Sigmoid colon (tissue), 7 donors: ENCODE data around the gene TP53BP2. TPM values are rescaled to one million over a fixed set of nuclear protein-coding genes. Genes with fewer than 3 reads are reported as not detected.

Experiments used
- DNase-seq: peaks from one replicate; pipeline ENCODE4 v3.0.0-alpha.2; 2019
- H3K27ac ChIP-seq, 4 donors: fragments of 200-600 bp; sonication (generic); one replicate each; pipeline ENCODE4 v1.5.1; 2016 to 2019; ENCODE audit warnings: mild to moderate bottlenecking in 1 of 4
- H3K27me3 ChIP-seq, 3 donors: fragments of 200-600 bp; sonication (generic); one replicate each; pipeline ENCODE4 v1.5.1; 2019; ENCODE audit warnings: mild to moderate bottlenecking in 1 of 3
- H3K36me3 ChIP-seq, 4 donors: fragments of 200-600 bp; sonication (generic); one replicate each; pipeline ENCODE4 v1.5.1; 2016 to 2019
- H3K4me1 ChIP-seq, 4 donors: fragments of 200-600 bp; sonication (generic); one replicate each; pipeline ENCODE4 v1.5.1; 2017 to 2019
- H3K4me3 ChIP-seq, 4 donors: fragments of 200-600 bp; sonication (generic); one replicate each; pipeline ENCODE4 v1.5.1; 2017 to 2019; ENCODE audit warnings: mild to moderate bottlenecking in 2 of 4, moderate library complexity in 1 of 4
- H3K9me3 ChIP-seq, 4 donors: fragments of 200-600 bp in 3 of 4; sonication (generic) in 3 of 4; one replicate each; pipeline versions ENCODE4 v1.5.1 to v1.6.1; 2013 to 2019
- EP300 ChIP-seq, 4 donors: sonication (generic); formaldehyde crosslinking; IDR thresholded peaks; one replicate each; pipeline ENCODE4 v1.6.1; 2017; ENCODE audit warnings: antibody characterized with exemption in 4 of 4
- POLR2A ChIP-seq, 2 donors: fragments of 450-650 bp; IDR thresholded peaks; one replicate each; pipeline ENCODE4 v1.6.1; 2016; ENCODE audit warnings: antibody characterized with exemption in 2 of 2, mild to moderate bottlenecking in 2 of 2, moderate library complexity in 2 of 2
- POLR2AphosphoS5 ChIP-seq, 4 donors: sonication (generic); formaldehyde crosslinking; IDR thresholded peaks; one replicate each; pipeline ENCODE4 v1.6.1; 2017; ENCODE audit warnings: antibody characterized with exemption in 4 of 4
- WGBS, 2 donors: extraction: QIAGEN DNeasy Blood & Tissue Kit; methylation state at CpG; one replicate each; pipeline ENCODE4 v1.1.7; 2013; 5-methylcytosine and 5-hydroxymethylcytosine counted together
- intact Hi-C: fragments of 100-400 bp; cut with DNase I; formaldehyde crosslinking; loops from one replicate; pipeline ENCODE4 v1.15.1; 2023
- polyA plus RNA-seq, 3 donors: library from polyadenylated mRNA; stranded (reverse); fragments of 200-250 nt; gene quantifications; one replicate each; pipeline ENCODE4 v1.2.3, GENCODE V29; 2013
- total RNA-seq, 4 donors: library from RNA; depleted of rRNA; stranded (reverse); fragments of >200 nt; gene quantifications; one replicate each; pipeline ENCODE4 v1.1.0, GENCODE V29; 2016
- TF ChIP-seq, protein P1 (sequence below), 4 experiments: fragments of 450-650 bp in 3 of 4; fragments of 200-600 bp in 1 of 4; IDR thresholded peaks; one replicate each; pipeline ENCODE4 v1.5.1; 2016 to 2019; ENCODE audit warnings: antibody characterized with exemption in 4 of 4, mild to moderate bottlenecking in 3 of 4, moderate library complexity in 2 of 4
- donor health status: healthy with polysubstance abuse.
- donor health status: Bipolar disorder and iron deficiency.
- donor health status: healthy.

Gene TP53BP2
- total and polyA plus RNA-seq, 7 donors, result 10.2 to 28.5 (median 24.6) TPM

DNA sequence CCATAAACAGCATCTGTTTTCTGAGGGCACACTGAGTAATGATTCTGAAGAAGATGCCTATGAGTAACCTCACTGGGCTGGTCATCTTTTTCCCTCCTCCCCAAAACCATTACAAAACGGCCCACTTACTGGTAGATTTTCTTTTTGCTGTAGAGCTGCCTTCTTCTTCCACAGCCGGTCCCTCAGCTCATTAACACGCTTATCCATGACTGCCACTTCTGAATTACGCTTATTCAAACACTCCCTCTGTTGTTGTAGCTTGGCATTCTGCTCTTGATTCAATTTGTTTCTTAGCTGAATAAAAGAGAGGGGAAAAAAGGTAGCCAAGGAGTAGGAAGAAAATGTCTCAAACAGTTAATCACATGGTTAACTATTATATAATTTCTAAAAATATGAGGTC, 43.1 kb downstream of the TP53BP2 start:
- 90% methylated on average over 4 of the region's 4 CpGs for WGBS, 2 donors
- H3K9me3 ChIP-seq, result no peaks in the 10 kb centered on the region
- no peak overlapping the region for H3K27ac ChIP-seq
- peaks cover 16 to 91% (median 42%) of the 10 kb centered on the region in 4 donors for H3K36me3 ChIP-seq
- TF ChIP-seq POLR2AphosphoS5 (IDR thresholded peaks at IDR 0.05) (no peak), POLR2A (IDR thresholded peaks at IDR 0.05) (no peak), EP300 (IDR thresholded peaks at IDR 0.05) (no peak)
- TF ChIP-seq, protein P1, sequence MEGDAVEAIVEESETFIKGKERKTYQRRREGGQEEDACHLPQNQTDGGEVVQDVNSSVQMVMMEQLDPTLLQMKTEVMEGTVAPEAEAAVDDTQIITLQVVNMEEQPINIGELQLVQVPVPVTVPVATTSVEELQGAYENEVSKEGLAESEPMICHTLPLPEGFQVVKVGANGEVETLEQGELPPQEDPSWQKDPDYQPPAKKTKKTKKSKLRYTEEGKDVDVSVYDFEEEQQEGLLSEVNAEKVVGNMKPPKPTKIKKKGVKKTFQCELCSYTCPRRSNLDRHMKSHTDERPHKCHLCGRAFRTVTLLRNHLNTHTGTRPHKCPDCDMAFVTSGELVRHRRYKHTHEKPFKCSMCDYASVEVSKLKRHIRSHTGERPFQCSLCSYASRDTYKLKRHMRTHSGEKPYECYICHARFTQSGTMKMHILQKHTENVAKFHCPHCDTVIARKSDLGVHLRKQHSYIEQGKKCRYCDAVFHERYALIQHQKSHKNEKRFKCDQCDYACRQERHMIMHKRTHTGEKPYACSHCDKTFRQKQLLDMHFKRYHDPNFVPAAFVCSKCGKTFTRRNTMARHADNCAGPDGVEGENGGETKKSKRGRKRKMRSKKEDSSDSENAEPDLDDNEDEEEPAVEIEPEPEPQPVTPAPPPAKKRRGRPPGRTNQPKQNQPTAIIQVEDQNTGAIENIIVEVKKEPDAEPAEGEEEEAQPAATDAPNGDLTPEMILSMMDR (IDR thresholded peaks at IDR 0.05), result no peak
- no peak overlapping the region for H3K4me3 ChIP-seq
- no peaks in the 10 kb centered on the region for H3K27me3 ChIP-seq
- no peak for DNase-seq
- H3K4me1 ChIP-seq, result no peaks in the 10 kb centered on the region
- intact Hi-C loops, result no loop called here

DNA sequence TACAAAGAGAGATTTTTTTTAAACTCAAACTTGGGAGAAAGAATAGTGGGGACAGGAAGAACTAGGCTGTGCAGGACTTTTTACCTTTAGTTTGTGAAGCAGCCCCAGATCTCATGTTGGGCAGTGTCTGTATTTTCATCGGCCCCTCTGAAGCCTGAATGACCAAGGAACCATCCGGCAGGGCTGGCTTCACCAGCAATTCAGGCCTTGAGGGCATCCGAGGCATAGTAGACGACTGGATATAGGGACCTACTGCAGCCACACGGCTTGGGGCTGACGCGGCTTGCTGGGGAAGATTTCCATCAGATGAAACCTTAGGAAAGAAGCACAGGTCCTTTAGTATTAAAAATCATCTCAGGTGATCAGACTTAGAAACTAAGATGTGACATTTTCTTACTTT, 43.7 kb downstream of the TP53BP2 start:
- no peak for DNase-seq
- no peaks in the 10 kb centered on the region for H3K4me1 ChIP-seq
- 95 to 96% methylated on average over 7 of the region's 7 CpGs for WGBS, 2 donors
- intact Hi-C loops, result no loop called here
- H3K9me3 ChIP-seq, result no peaks in the 10 kb centered on the region
- no peak overlapping the region for H3K4me3 ChIP-seq
- no peaks in the 10 kb centered on the region for H3K27me3 ChIP-seq
- TF ChIP-seq EP300 (IDR thresholded peaks at IDR 0.05) (no peak), POLR2A (IDR thresholded peaks at IDR 0.05) (no peak), POLR2AphosphoS5 (IDR thresholded peaks at IDR 0.05) (no peak)
- TF ChIP-seq, protein P1 (IDR thresholded peaks at IDR 0.05), result no peak
- peaks cover 16 to 97% (median 42%) of the 10 kb centered on the region in 4 donors for H3K36me3 ChIP-seq
- H3K27ac ChIP-seq, result no peak overlapping the region

DNA sequence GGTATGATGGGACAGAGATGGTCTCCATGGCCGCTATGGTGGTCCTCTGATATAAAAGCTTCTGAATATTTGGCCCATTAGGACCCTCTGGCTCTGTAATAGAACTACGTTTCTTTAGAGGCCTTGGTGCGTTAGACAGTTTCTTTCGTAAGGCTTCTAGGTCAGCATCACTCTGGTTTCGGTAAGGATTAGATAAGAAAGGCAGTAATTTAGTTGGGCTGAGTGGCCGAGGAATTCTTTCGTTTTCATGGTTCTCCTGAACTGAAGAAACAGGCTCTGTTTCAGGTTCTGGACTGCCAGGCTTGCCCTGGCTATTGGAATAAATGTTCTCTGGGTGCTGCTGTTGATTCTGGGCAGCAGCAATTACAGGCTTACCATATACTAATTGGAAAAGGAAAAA, 49.5 kb downstream of the TP53BP2 start:
- no peaks in the 10 kb centered on the region for H3K27me3 ChIP-seq
- intact Hi-C loops, result no loop called here
- no peaks in the 10 kb centered on the region for H3K9me3 ChIP-seq
- H3K36me3 ChIP-seq, result peaks cover 23 to 83% (median 30%) of the 10 kb centered on the region in 4 donors
- TF ChIP-seq POLR2AphosphoS5 (IDR thresholded peaks at IDR 0.05), result no peak
- TF ChIP-seq, protein P1 (IDR thresholded peaks at IDR 0.05), result no peak
- H3K4me1 ChIP-seq, result no peaks in the 10 kb centered on the region
- H3K27ac ChIP-seq, result no peak overlapping the region
- DNase-seq, result no peak
- no peak overlapping the region for H3K4me3 ChIP-seq
- WGBS, 2 donors, result 94 to 97% methylated on average over 7 of the region's 7 CpGs

DNA sequence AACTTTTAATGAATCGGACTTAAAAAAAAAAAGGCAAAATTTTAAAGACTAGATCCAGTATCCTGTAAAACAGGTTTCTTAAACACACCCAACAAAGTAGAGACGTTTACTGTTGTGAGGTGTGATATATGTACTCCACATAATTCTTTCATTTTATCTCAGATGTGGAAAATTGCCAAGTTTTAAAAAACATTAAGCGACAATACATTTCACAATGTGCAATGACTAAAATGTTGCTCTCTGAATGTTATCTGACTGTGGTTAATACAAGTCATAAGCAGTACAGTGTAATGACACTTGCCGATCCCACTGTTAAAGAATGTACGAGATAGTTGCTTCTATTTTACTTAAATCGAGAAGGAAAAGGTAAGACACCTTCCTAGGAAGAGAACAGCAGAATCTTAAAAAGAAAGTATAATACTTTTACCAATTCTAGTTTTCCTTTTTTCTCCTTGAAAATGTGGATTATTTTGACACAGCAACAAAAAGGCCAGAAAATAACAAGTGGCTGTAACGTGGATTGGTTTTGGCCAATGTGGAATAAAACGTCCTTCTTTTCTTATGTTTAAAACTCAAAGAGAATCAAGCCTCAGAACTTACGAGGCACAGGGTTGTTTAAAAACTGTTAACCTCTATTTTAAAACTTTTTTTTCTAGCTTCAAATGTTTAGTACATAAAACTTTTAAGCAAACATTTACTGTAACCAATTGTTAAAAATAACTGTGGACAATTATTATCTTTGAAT, 51.4 kb downstream of the TP53BP2 start:
- no peaks in the 10 kb centered on the region for H3K27me3 ChIP-seq
- DNase-seq, result no peak
- H3K4me3 ChIP-seq, result no peak overlapping the region
- TF ChIP-seq, protein P1 (IDR thresholded peaks at IDR 0.05), result no peak
- TF ChIP-seq POLR2A (IDR thresholded peaks at IDR 0.05), result no peak
- no peak for TF ChIP-seq POLR2AphosphoS5 (IDR thresholded peaks at IDR 0.05)
- no peak for TF ChIP-seq EP300 (IDR thresholded peaks at IDR 0.05)
- H3K9me3 ChIP-seq, result no peaks in the 10 kb centered on the region
- no peak overlapping the region for H3K27ac ChIP-seq
- 83 to 85% methylated on average over 9 of the region's 9 CpGs for WGBS, 2 donors
- intact Hi-C loops, result no loop called here
- H3K36me3 ChIP-seq, result peaks cover 18 to 78% (median 21%) of the 10 kb centered on the region in 4 donors
- H3K4me1 ChIP-seq, result no peaks in the 10 kb centered on the region

DNA sequence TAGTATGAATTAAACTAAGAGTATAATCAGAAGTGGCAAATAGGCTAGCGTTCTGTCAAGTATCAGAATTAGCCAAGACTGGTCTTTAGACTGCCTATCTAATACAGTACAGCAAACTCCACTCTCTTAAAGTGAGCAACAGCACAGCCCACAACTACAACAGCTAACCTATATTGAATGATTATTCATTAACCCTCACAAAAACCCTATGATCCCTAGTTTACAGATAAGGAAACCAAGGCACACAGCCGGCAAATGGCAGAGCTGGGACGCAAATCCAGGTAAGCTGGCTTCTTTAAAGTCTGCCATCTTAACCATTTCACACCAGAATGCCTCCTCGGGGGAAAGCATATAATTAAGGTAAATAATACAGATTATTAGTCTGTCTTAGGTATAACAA, 52.0 kb downstream of the TP53BP2 start:
- no peaks in the 10 kb centered on the region for H3K9me3 ChIP-seq
- 86 to 90% methylated on average over 4 of the region's 4 CpGs for WGBS, 2 donors
- peaks cover 14 to 78% (median 16%) of the 10 kb centered on the region in 4 donors for H3K36me3 ChIP-seq
- no peak for DNase-seq
- no peak overlapping the region for H3K27ac ChIP-seq
- H3K4me3 ChIP-seq, result no peak overlapping the region
- no peaks in the 10 kb centered on the region for H3K4me1 ChIP-seq
- no peaks in the 10 kb centered on the region for H3K27me3 ChIP-seq
- TF ChIP-seq POLR2A (IDR thresholded peaks at IDR 0.05) (no peak), POLR2AphosphoS5 (IDR thresholded peaks at IDR 0.05) (no peak), EP300 (IDR thresholded peaks at IDR 0.05) (no peak)
- TF ChIP-seq, protein P1 (IDR thresholded peaks at IDR 0.05), result no peak
- intact Hi-C loops, result no loop called here
